NB4 (cell line): Measurements from ENCODE around the gene PCDHA4.
"Not testable (repeated sequence)": the region's sequence is repeated elsewhere in the genome, so short reads cannot be mapped to it uniquely, and the experiment has no call there.

Experiments
- MYC ChIP-seq: IDR thresholded peaks from 2 replicates; pipeline ENCODE4 v1.6.1; 2011; ENCODE audit warnings: low read depth, low read length
- POLR2A ChIP-seq: IDR thresholded peaks from 2 replicates; pipeline ENCODE4 v1.6.1; 2011; ENCODE audit warnings: mild to moderate bottlenecking; ENCODE audit not compliant: insufficient read length; ENCODE audit errors: extremely low read depth
- TF ChIP-seq, protein P1 (sequence below): IDR thresholded peaks from one replicate; pipeline ENCODE4 v1.5.1; 2012; ENCODE audit warnings: low read depth, low read length
- TF ChIP-seq, protein P2 (sequence below): IDR thresholded peaks from 2 replicates; pipeline ENCODE4 v1.6.1; 2011; ENCODE audit warnings: low read depth, low read length

DNA sequence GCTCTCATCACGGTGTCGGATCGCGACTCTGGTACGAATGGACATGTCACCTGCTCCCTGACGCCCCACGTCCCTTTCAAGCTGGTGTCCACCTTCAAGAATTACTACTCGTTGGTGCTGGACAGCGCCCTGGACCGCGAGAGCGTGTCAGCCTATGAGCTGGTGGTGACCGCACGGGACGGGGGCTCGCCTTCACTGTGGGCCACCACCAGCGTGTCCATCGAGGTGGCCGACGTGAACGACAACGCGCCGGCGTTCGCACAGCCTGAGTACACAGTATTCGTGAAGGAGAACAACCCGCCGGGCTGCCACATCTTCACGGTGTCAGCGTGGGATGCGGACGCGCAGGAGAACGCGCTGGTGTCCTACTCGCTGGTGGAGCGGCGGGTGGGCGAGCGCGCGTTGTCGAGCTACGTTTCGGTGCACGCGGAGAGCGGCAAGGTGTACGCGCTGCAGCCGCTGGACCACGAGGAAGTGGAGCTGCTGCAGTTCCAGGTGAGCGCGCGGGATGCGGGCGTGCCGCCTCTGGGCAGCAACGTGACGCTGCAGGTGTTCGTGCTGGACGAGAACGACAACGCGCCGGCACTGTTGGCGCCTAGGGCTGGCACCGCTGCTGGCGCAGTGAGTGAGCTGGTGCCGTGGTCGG lies 10.7 kb upstream of the PCDHA4 start:
- TF ChIP-seq, protein P1, sequence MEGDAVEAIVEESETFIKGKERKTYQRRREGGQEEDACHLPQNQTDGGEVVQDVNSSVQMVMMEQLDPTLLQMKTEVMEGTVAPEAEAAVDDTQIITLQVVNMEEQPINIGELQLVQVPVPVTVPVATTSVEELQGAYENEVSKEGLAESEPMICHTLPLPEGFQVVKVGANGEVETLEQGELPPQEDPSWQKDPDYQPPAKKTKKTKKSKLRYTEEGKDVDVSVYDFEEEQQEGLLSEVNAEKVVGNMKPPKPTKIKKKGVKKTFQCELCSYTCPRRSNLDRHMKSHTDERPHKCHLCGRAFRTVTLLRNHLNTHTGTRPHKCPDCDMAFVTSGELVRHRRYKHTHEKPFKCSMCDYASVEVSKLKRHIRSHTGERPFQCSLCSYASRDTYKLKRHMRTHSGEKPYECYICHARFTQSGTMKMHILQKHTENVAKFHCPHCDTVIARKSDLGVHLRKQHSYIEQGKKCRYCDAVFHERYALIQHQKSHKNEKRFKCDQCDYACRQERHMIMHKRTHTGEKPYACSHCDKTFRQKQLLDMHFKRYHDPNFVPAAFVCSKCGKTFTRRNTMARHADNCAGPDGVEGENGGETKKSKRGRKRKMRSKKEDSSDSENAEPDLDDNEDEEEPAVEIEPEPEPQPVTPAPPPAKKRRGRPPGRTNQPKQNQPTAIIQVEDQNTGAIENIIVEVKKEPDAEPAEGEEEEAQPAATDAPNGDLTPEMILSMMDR, result not testable (repeated sequence)
- not testable (repeated sequence) for TF ChIP-seq POLR2A, MYC
- TF ChIP-seq, protein P2, sequence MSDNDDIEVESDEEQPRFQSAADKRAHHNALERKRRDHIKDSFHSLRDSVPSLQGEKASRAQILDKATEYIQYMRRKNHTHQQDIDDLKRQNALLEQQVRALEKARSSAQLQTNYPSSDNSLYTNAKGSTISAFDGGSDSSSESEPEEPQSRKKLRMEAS, result not testable (repeated sequence)
